NT2/D1 (cell line): ENCODE data around the gene TACR1.

Experiments used
- SUZ12 ChIP-seq: IDR thresholded peaks from 2 replicates; pipeline ENCODE4 v1.6.1; 2011; ENCODE audit not compliant: insufficient read length, insufficient read depth; ENCODE audit errors: extremely low read depth
- YY1 ChIP-seq: IDR thresholded peaks from 2 replicates; pipeline ENCODE4 v1.6.1; 2011; ENCODE audit not compliant: insufficient read length, insufficient read depth
- ZNF274 ChIP-seq: IDR thresholded peaks from 2 replicates; pipeline ENCODE4 v1.6.1; 2011; ENCODE audit warnings: mild to moderate bottlenecking, low read depth, low read length

- TF ChIP-seq ZNF274 (no peak), YY1 (no peak), SUZ12 (no peak)
Measured at GRCh38 chr2:75045526-75046050, 153.7 kb downstream of the TACR1 start.
